Limb (tissue), 2 donors: Measurements from ENCODE around the gene RTBDN.

Experiments used
- DNase-seq, 2 donors: peaks; one replicate each; pipeline ENCODE4 v3.0.0-alpha.2; 2016; ENCODE audit errors: extremely low spot score in 2 of 2

The RTBDN gene

GRCh38 chr19:12793290-12794195 lies 40.8 kb downstream of the RTBDN start:
- peak; percentile 89 to 97 for DNase-seq

GRCh38 chr19:12792853-12793289 lies 41.5 kb downstream of the RTBDN start:
- peak in 1 of 2 donors; percentile 57 for DNase-seq

GRCh38 chr19:12792051-12792852 lies 42.1 kb downstream of the RTBDN start:
- DNase-seq: peak; percentile 30 to 75

GRCh38 chr19:12791345-12792050 lies 42.9 kb downstream of the RTBDN start, which contains the start of gene JUNB:
JUNB (plus strand) TSS chr19:12791486; CDS start chr19:12791772, 286 bp downstream.
- DNase-seq: peak; percentile 91 to 97

- DNase-seq: peak; percentile 10 to 55
Measured at GRCh38 chr19:12790628-12791344, 43.6 kb downstream of the RTBDN start.

- peak; percentile 92 to 96 for DNase-seq
Measured at GRCh38 chr19:12789904-12790619, 44.3 kb downstream of the RTBDN start.

- no peak for DNase-seq
Measured at GRCh38 chr19:12789098-12789903, 45.1 kb downstream of the RTBDN start.

- DNase-seq: peak; percentile 64 to 84
Measured at GRCh38 chr19:12788682-12789097, 45.7 kb downstream of the RTBDN start.

GRCh38 chr19:12788042-12788681 lies 46.2 kb downstream of the RTBDN start:
- peak in 1 of 2 donors; percentile 59 for DNase-seq

- DNase-seq: no peak
Measured at GRCh38 chr19:12787458-12787857, 46.9 kb downstream of the RTBDN start.

- DNase-seq: no peak
Measured at GRCh38 chr19:12786952-12787351, 47.4 kb downstream of the RTBDN start.

- DNase-seq: peak in 1 of 2 donors; percentile 2
Measured at GRCh38 chr19:12786141-12786870, 48.1 kb downstream of the RTBDN start.

- DNase-seq: no peak
Measured at GRCh38 chr19:12785431-12786031, 48.8 kb downstream of the RTBDN start.

- peak in 1 of 2 donors; percentile 40 for DNase-seq
Measured at GRCh38 chr19:12784871-12785430, 49.4 kb downstream of the RTBDN start.

GRCh38 chr19:12784394-12784870 lies 49.9 kb downstream of the RTBDN start:
- DNase-seq: peak; percentile 2 to 34

GRCh38 chr19:12783849-12784393 lies 50.5 kb downstream of the RTBDN start:
- peak in 1 of 2 donors; percentile 34 for DNase-seq
